Ovary (tissue), 9 donors: Measurements from ENCODE around the gene PPP1R9B. TPM values are rescaled to one million over a fixed set of nuclear protein-coding genes. Genes with fewer than 3 reads are reported as not detected.

Source experiments
- DNase-seq, 5 donors: peaks; one replicate each; pipeline ENCODE4 v3.0.0-alpha.2; 2019 to 2020
- H3K27ac ChIP-seq, 2 donors: fragments of 200-600 bp; one replicate each; pipeline versions ENCODE4 v1.5.1 to v1.8.0; 2019 to 2022
- H3K27me3 ChIP-seq: fragments of 200-600 bp; one replicate; pipeline ENCODE4 v1.8.0; 2022
- H3K36me3 ChIP-seq: fragments of 200-600 bp; sonication (generic); one replicate; pipeline ENCODE4 v1.5.1; 2019
- H3K4me1 ChIP-seq: one replicate; pipeline ENCODE4 v1.8.1; 2013; ENCODE audit warnings: mild to moderate bottlenecking, moderate library complexity; ENCODE audit not compliant: insufficient read depth
- H3K4me3 ChIP-seq: fragments of 200-600 bp; sonication (generic); one replicate; pipeline ENCODE4 v1.5.1; 2017
- H3K9me3 ChIP-seq, 2 donors: fragments of 200-600 bp in 1 of 2; sonication (generic) in 1 of 2; one replicate each; pipeline versions ENCODE4 v1.5.1 to v1.8.1; 2013 to 2019; ENCODE audit warnings: mild to moderate bottlenecking in 1 of 2, moderate library complexity in 1 of 2
- CTCF ChIP-seq, 3 donors: fragments of 450-650 bp in 2 of 3; fragments of 200-600 bp in 1 of 3; IDR thresholded peaks; one replicate each; pipeline versions ENCODE4 v1.5.1 to v1.8.0; 2016 to 2022; ENCODE audit warnings: antibody characterized with exemption in 3 of 3, mild to moderate bottlenecking in 1 of 3
- EP300 ChIP-seq: sonication (generic); formaldehyde crosslinking; IDR thresholded peaks from one replicate; pipeline ENCODE4 v1.6.1; 2017; ENCODE audit warnings: antibody characterized with exemption
- POLR2A ChIP-seq: fragments of 450-650 bp; IDR thresholded peaks from one replicate; pipeline ENCODE4 v1.6.1; 2017; ENCODE audit warnings: antibody characterized with exemption, mild to moderate bottlenecking, moderate library complexity
- WGBS, 3 donors: extraction: QIAGEN DNeasy Blood & Tissue Kit in 1 of 3; methylation state at CpG; one replicate each; pipeline versions ENCODE4 v1.1.5 to v1.1.7; 2013 to 2017; 5-methylcytosine and 5-hydroxymethylcytosine counted together
- intact Hi-C, 4 donors: fragments of 100-400 bp; cut with DNase I; formaldehyde crosslinking; loops; one replicate each; pipeline versions ENCODE4 v1.11.0 to v1.15.1; 2022 to 2023
- polyA plus RNA-seq, 2 donors: library from polyadenylated mRNA; stranded (reverse); fragments of 200-250 nt in 1 of 2; fragments of 350-450 nt in 1 of 2; fragmentation: Illumina TruSeq in 1 of 2; extraction: RNeasy Lipid Tissue Mini Kit (QIAGEN cat#74804) in 1 of 2; gene quantifications; one replicate each; pipeline ENCODE4 v1.2.3, GENCODE V29; 2013 to 2014
- total RNA-seq, 7 donors: library from RNA; depleted of rRNA in 2 of 7; stranded (reverse); fragments of >200 nt in 2 of 7; fragmentation: NEBNext Ultra II Directional in 3 of 7; extraction: Animal tissue kit (Norgen Biotek cat#: 25700) in 3 of 7; gene quantifications; one replicate each; pipeline versions ENCODE4 v1.1.0 to v1.2.4, GENCODE V29; 2016 to 2023
- donor health status: DM: no; HTN: no; CAD: no; lungs with moderate emphysema.
- donor health status: DM: no; HTN: no; CAD: no.
- donor health status: Bipolar disorder and iron deficiency.
- donor health status: DM: yes; HTN: yes; CAD: no.
- donor health status: DM: no; HTN: no; CAD: no.
- donor health status: DM: yes; HTN: yes; CAD: no.

Gene PPP1R9B
- total and polyA plus RNA-seq, 9 donors = 14.8 to 109 (median 64.3) TPM

GRCh38 chr17:50133028-50133768 is 17.3 kb downstream of the PPP1R9B start:
- H3K27me3 ChIP-seq = no peaks in the 10 kb centered on the region
- no peaks in the 10 kb centered on the region for H3K36me3 ChIP-seq
- no peak overlapping the region for H3K4me3 ChIP-seq
- peak overlapping the region in 1 of 2 donors; percentile 13 for H3K27ac ChIP-seq
- no peaks in the 10 kb centered on the region for H3K9me3 ChIP-seq
- TF ChIP-seq CTCF (IDR thresholded peaks at IDR 0.05) = no peak
- no peak for TF ChIP-seq POLR2A
- TF ChIP-seq EP300 = no peak
- peaks cover 6% of the 10 kb centered on the region for H3K4me1 ChIP-seq
- intact Hi-C loops = no loop called here
- DNase-seq = peak in 2 of 5 donors; percentile 42 to 50
- 32 to 37% (median 35%) methylated on average over 7 of the region's 7 CpGs for WGBS, 3 donors

- no peak for TF ChIP-seq POLR2A
- no peak for TF ChIP-seq CTCF (IDR thresholded peaks at IDR 0.05)
- TF ChIP-seq EP300 = no peak
- no peaks in the 10 kb centered on the region for H3K27me3 ChIP-seq
- no peaks in the 10 kb centered on the region for H3K9me3 ChIP-seq
- H3K4me3 ChIP-seq = no peak overlapping the region
- peaks cover 6% of the 10 kb centered on the region for H3K4me1 ChIP-seq
- intact Hi-C loops = no loop called here
- 84 to 89% (median 86%) methylated on average over 6 of the region's 6 CpGs for WGBS, 3 donors
- no peak for DNase-seq
- H3K27ac ChIP-seq = no peak overlapping the region
- H3K36me3 ChIP-seq = no peaks in the 10 kb centered on the region
These were observed 18.2 kb downstream of the PPP1R9B start for GRCh38 chr17:50132104-50132794.

GRCh38 chr17:50130559-50131305 is 19.7 kb downstream of the PPP1R9B start:
- H3K27ac ChIP-seq = no peak overlapping the region
- intact Hi-C loops = no loop called here
- peaks cover 6% of the 10 kb centered on the region for H3K4me1 ChIP-seq
- DNase-seq = no peak
- H3K9me3 ChIP-seq = no peaks in the 10 kb centered on the region
- 63 to 68% (median 64%) methylated on average over 19 of the region's 19 CpGs for WGBS, 3 donors
- TF ChIP-seq CTCF (IDR thresholded peaks at IDR 0.05) (no peak), EP300 (no peak), POLR2A (no peak)
- no peaks in the 10 kb centered on the region for H3K36me3 ChIP-seq
- H3K4me3 ChIP-seq = no peak overlapping the region
- no peaks in the 10 kb centered on the region for H3K27me3 ChIP-seq

- peaks cover 6% of the 10 kb centered on the region for H3K4me1 ChIP-seq
- WGBS, 3 donors = 2 to 4% (median 2%) methylated on average over 36 to 84 of the region's 84 CpGs
- H3K27ac ChIP-seq = peak within 1 kb of the TSS in 1 of 2 donors; percentile 33
- H3K27me3 ChIP-seq = no peaks in the 10 kb centered on the region
- no peak for DNase-seq
- TF ChIP-seq EP300 (no peak), POLR2A (no peak), CTCF (IDR thresholded peaks at IDR 0.05) (no peak)
- no peaks in the 10 kb centered on the region for H3K9me3 ChIP-seq
- no peaks in the 10 kb centered on the region for H3K36me3 ChIP-seq
- intact Hi-C loops = no loop called here
- H3K4me3 ChIP-seq = peak within 1 kb of the TSS; percentile 32
These were observed 20.5 kb downstream of the PPP1R9B start, which contains the start of gene SAMD14 for GRCh38 chr17:50129728-50130558. Gene SAMD14 (minus strand): TSS chr17:50130160. CDS start chr17:50124959, 5,201 bp downstream.
